Activated CD4-positive, alpha-beta T cell treated with anti-CD3 and anti-CD28 coated beads for 48 hours (primary cell): ENCODE measurements around the gene CHMP1A.
A peak's percentile ranks its signal among the peaks of the same experiment; 100 is the strongest.

Experiments
- DNase-seq: peaks from one replicate; pipeline ENCODE4 v3.0.0-alpha.2; 2020

The CHMP1A gene

GRCh38 chr16:89602952-89603590 lies 54.4 kb downstream of the CHMP1A start:
- DNase-seq, result no peak

GRCh38 chr16:89602273-89602951 lies 55.1 kb downstream of the CHMP1A start:
- DNase-seq, result peak; percentile 78

GRCh38 chr16:89601906-89602272 lies 55.6 kb downstream of the CHMP1A start:
- no peak for DNase-seq

- DNase-seq, result no peak
Measured at GRCh38 chr16:89600956-89601355, 56.6 kb downstream of the CHMP1A start.

GRCh38 chr16:89600427-89600826 lies 57.1 kb downstream of the CHMP1A start:
- DNase-seq, result no peak

GRCh38 chr16:89599902-89600301 lies 57.6 kb downstream of the CHMP1A start:
- DNase-seq, result no peak

- DNase-seq, result peak; percentile 66
Measured at GRCh38 chr16:89599451-89599858, 58.1 kb downstream of the CHMP1A start.

- no peak for DNase-seq
Measured at GRCh38 chr16:89598199-89598598, 59.3 kb downstream of the CHMP1A start.

GRCh38 chr16:89596957-89597649 lies 60.4 kb downstream of the CHMP1A start:
- no peak for DNase-seq

- DNase-seq, result no peak
Measured at GRCh38 chr16:89596061-89596689, 61.3 kb downstream of the CHMP1A start.

- no peak for DNase-seq
Measured at GRCh38 chr16:89595330-89596060, 62.0 kb downstream of the CHMP1A start.
